C4-2B (cell line): ENCODE measurements around the gene CLIC4.

Source experiments
- ZFX ChIP-seq: fragments of 450-650 bp; IDR thresholded peaks from 2 replicates; pipeline ENCODE4 v1.6.1; 2017
- TF ChIP-seq, protein P1 (sequence below): fragments of 450-650 bp; conservative IDR thresholded peaks from 2 replicates; pipeline ENCODE4 v1.5.1; 2017; ENCODE audit warnings: mild to moderate bottlenecking

GRCh38 chr1:24795236-24795635 is 50.0 kb downstream of the CLIC4 start:
- TF ChIP-seq, protein P1, sequence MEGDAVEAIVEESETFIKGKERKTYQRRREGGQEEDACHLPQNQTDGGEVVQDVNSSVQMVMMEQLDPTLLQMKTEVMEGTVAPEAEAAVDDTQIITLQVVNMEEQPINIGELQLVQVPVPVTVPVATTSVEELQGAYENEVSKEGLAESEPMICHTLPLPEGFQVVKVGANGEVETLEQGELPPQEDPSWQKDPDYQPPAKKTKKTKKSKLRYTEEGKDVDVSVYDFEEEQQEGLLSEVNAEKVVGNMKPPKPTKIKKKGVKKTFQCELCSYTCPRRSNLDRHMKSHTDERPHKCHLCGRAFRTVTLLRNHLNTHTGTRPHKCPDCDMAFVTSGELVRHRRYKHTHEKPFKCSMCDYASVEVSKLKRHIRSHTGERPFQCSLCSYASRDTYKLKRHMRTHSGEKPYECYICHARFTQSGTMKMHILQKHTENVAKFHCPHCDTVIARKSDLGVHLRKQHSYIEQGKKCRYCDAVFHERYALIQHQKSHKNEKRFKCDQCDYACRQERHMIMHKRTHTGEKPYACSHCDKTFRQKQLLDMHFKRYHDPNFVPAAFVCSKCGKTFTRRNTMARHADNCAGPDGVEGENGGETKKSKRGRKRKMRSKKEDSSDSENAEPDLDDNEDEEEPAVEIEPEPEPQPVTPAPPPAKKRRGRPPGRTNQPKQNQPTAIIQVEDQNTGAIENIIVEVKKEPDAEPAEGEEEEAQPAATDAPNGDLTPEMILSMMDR, result no peak
- no peak for TF ChIP-seq ZFX
